Activated CD4-positive, CD25-positive, alpha-beta regulatory T cell treated with anti-CD3 and anti-CD28 coated beads, Interleukin-2, amount 50 U/mL, for 72 hours (primary cell): ENCODE data around the gene AMHR2.
"Not testable (repeated sequence)": the region's sequence is repeated elsewhere in the genome, so short reads cannot be mapped to it uniquely, and the experiment has no call there.

Experiments
- DNase-seq: peaks from one replicate; pipeline ENCODE4 v3.0.0; 2021

AMHR2 gene

DNA sequence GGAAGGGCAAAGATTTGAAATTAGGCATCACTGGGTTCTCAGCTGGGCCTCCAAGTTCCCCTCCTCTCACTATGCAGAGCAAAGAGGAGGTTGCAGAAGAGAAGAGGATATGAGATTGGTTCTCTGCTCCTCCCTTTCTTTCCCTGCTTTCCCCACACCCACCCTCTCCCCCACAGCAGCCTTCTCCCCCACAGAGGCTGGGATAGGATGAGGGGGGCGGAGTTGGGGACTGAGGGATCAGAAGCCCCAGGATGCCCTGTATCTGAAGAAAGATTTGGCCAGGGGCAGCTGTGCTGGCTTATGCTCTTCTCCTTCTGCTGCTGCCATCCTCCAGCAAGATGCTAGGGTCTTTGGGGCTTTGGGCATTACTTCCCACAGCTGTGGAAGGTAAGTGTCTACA, at the start of gene AMHR2:
Gene AMHR2, plus strand, starts transcription at position 259 of the 400 bp plus-strand sequence. Its CDS starts 80 bp downstream, at position 339.
- no peak for DNase-seq

GRCh38 chr12:53374277-53374676, 49.4 kb upstream of the AMHR2 start:
- not testable (repeated sequence) for DNase-seq

GRCh38 chr12:53376747-53377146, 46.9 kb upstream of the AMHR2 start:
- no peak for DNase-seq

DNA sequence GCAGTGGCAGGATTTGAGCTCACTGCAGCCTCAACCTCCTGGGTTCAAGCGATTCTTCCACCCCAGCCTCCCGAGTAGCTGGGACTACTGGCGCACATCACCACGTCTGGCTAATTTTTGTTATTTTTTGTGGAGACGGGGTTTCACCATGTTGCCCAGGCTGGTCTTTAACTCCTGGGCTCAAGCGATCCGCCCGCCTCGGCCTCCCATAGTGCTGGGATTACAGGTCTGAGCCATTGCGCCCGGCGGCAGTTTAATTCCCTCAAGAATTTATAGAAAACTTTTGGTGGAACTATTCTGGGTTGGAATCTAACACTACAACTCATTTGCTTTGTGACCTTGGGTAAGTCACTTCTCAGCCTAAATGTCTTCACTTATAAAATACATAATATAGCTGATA, 45.4 kb upstream of the AMHR2 start:
- DNase-seq, result no peak

DNA sequence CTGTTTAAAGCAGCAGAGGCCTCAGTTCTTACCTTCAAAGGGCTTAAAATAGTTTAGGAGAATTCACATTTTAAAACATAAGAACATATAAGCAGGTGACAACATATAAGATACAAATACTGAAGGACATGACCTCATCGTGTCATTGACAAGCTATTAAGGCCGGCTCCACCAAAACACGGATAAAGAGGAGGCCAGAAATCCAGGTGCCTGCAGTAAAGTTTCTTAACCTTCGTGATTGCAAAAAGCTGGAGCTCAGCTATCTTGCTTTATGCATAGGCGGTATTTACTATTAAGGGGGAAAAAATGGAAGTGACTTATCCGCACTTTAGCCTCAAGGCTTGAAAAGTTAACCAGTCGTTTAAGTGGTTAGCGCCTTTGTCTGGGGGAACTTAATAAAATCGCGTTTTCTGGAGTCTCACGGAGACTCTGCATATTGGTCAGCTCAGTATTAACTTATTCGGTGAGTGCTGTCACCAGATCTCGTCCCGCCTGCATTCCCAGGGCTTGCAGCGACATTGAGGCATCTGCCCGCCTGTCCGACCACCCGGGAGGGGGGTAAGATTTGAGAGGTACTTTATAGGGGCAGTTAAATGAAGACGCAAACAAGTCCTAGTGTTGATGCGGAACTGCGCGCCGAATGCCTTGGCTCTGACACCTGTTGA, 44.8 kb upstream of the AMHR2 start:
- DNase-seq, result no peak

GRCh38 chr12:53379389-53380103, 44.1 kb upstream of the AMHR2 start:
- peak; percentile 84 for DNase-seq

DNA sequence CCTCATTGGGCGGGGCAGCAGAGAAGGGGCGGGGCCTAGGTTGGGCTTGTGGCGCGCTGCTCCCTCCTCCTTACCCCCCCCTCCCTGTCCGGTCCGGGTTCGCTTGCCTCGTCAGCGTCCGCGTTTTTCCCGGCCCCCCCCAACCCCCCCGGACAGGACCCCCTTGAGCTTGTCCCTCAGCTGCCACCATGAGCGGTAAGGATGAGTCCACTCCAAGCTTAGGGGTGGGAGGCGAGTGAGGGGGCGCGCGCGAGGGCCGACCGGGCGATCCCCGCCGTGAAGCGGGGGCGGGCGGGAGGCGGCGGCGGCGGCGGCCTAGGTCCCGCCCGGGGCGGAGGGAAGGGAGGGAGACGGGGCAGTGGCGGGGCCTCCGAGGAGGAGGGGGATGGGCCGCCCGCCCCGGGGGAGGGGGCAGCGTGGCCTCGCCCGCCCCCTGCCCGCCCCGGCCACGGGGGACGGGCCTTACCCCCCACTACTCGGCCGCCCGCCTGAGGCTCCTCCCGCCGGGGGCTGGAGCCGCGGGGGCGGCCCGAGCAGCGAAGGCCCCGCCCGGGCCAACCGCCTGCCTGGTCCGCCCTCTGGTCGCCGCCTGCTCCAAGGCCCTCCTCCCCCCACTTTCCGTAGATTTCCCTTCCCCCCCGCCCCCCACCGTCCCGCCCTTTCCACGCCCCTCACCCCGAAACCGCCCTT, 43.4 kb upstream of the AMHR2 start, which contains the start of gene SP1:
Gene SP1, plus strand, starts transcription at position 73 of the 690 bp plus-strand sequence. Its CDS starts 116 bp downstream, at position 189.
- DNase-seq, result peak; percentile 98

- DNase-seq, result peak; percentile 23
Observed at GRCh38 chr12:53380794-53381730, 42.6 kb upstream of the AMHR2 start.

GRCh38 chr12:53381731-53382630, 41.7 kb upstream of the AMHR2 start:
- DNase-seq, result no peak

- no peak for DNase-seq
Observed at GRCh38 chr12:53383258-53383657, 40.4 kb upstream of the AMHR2 start.

GRCh38 chr12:53386381-53386780, 37.3 kb upstream of the AMHR2 start:
- DNase-seq, result not testable (repeated sequence)

GRCh38 chr12:53388932-53389331, 34.7 kb upstream of the AMHR2 start:
- DNase-seq, result no peak

DNA sequence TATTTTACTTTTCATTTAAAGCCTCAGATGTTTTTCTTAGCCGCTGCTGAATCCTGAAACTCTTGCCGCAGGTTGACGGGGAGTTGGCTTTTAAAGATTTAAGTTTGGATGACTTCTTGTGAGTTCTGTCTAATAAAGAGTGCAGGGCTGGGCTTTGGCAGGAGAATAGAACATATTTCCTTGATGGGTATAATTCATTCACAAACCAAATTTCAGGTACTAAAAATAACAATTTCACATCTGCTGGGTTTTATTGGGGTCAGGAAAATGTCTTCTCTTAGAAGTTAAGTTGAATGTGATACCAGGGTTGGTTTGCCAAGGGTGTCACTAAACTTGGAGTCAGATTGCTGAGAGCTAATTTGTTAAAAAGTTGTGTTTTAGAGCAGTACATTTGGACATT, 34.0 kb upstream of the AMHR2 start:
- DNase-seq, result no peak

DNA sequence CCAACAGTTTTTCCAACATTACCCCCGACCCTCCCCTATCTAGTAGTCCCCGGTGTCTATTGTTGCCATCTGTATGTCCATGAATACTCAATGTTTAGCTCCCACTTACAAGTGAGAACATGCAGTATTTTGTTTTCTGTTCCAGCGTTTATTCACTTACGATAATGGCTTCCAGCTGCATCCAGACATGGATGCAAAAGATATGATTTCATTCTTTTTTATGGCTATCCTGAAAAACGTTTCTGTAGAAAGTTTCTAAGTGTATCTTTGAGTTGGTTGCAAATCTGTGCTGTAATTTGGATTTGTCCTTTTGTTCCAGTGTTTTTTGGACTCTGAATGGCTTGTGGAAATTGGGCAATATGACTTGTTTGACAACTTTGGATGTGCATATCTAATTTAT, 31.9 kb upstream of the AMHR2 start:
- no peak for DNase-seq

DNA sequence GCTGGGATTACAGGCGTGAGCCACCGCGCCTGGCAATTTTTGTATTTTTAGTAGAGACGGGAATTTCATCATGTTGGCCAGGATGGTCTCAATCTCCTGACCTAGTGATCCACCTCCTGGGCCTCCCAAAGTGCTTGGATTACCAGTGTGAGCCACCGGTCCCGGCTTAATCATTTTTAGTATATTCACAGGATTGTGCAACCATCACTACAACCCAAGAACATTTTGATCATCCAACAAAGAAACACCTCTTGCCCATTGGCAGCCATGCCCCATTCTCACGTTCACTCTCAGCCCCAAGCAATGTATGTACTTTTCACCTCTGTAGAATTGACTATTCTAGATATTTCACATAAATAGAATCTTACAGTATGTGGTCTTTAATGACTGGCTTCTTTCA, 23.8 kb upstream of the AMHR2 start:
- DNase-seq, result no peak

GRCh38 chr12:53402351-53402750, 21.3 kb upstream of the AMHR2 start:
- not testable (repeated sequence) for DNase-seq

DNA sequence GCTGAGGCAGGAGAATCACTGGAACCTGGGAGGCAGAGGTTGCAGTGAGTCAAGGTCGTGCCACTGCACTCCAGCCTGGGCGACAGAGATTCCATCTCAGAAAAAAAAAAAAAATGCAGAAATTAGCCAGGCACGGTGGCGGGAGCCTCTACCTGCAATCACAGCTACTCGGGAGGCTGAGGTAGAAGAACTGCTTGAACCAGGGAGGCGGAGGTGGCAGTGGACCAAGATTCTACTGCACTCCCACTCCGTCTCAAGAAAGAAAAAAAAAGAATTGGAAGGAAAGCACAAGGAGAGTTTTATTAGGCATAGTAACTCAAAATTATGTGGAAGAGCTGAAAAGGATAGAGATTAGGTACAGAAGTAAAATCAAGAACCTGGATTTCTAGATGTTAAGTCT, 20.8 kb upstream of the AMHR2 start:
- no peak for DNase-seq

DNA sequence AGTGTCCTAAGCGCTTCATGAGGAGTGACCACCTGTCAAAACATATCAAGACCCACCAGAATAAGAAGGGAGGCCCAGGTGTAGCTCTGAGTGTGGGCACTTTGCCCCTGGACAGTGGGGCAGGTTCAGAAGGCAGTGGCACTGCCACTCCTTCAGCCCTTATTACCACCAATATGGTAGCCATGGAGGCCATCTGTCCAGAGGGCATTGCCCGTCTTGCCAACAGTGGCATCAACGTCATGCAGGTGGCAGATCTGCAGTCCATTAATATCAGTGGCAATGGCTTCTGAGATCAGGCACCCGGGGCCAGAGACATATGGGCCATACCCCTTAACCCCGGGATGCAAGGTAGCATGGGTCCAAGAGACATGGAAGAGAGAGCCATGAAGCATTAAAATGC, 12.7 kb upstream of the AMHR2 start:
- no peak for DNase-seq

DNA sequence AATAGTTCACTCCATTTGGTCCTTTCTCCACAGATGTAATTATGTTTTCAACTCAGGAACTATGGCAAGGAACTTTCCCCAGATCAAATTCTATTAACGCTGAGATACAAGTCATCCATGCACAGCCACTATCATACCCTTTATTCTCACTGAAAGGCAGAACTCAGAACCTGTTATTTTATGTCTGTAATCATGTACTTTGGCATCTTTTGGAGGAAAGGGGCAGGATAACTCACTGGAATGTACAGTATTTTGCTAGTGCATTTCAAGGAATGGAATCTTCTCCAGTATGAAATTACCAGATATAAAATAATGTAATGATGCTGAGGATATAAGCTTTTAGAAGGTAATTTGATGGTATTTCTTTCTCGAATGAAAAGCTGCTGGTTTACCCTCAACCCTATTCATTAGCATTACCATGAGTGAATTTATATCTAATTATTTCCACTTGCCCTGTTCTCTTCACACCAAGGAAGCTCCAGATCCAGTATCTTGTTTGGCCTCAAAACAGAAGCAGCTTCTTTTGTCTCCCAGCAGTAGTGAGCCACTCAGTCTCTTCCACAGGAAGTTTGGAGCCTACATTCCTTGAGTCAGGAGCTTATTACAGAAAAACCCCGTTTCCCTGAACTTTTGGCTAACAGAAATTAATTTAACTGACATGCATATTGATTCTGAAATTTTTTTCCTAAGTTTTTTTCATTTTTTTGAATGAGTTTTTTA, 10.0 kb upstream of the AMHR2 start:
- DNase-seq, result no peak

DNA sequence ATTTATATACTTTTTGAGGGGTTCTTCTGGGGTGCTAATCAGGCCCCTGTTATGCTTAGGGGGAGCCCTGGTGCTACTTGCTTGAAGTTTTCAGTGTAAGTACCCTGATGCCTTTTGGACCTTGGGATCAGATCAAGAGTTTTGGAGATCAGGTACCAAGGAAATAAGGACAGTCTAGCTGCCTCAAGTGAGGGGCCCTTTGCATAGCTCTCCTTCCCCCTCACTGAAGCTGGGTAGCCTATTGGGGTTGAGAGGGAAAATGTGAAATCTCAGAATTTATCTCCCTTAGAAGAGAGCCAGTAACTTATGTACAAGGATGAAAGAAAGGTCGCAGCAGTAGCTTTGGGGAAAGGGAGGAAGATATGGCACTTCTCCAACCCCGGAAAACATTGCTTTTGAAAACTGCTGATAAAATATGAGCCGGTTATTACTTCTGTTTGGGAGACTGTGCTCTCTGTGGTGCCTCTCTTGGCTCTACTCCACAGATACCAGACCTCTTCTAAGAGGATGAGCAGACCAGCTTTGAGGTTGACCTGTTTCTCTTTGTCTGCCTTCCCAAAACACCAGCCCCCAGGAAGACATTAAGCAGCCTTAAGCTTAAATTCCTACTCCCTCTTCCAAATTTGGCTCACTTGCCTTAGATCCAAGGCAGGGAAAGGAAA, 8.8 kb upstream of the AMHR2 start:
- peak; percentile 6 for DNase-seq
